ENCODE results near the gene MGAT2. TPM values are rescaled to one million over a fixed set of nuclear protein-coding genes. Genes with fewer than 3 reads are reported as not detected.

Gene MGAT2
- total and polyA plus RNA-seq, 2 of the 4 experiments (the other 2 are of a cell fraction), result 36.6 to 67.6 TPM

- Histone ChIP-seq H3K18ac (ENCODE audit: low read depth, low read length) (no peak overlapping the region), H3K9ac (ENCODE audit: low read depth, low read length) (no peak overlapping the region), H3K56ac (ENCODE audit: extremely low read depth, insufficient read depth, low read length) (no peak overlapping the region), H3K4me1 (ENCODE audit: control insufficient read depth, insufficient read depth, low read length) (peaks cover 9% of the 10 kb centered on the region), H2AK9ac (replicated peaks; ENCODE audit: low read depth, low read length, poor library complexity) (no peak overlapping the region), H2BK120ac (ENCODE audit: low read depth, low read length) (no peak overlapping the region), H3K4me3 (ENCODE audit: insufficient read depth, low read depth, low read length) (no peak overlapping the region), H4K5ac (ENCODE audit: low read depth, low read length) (no peak overlapping the region), H2BK15ac (ENCODE audit: low read depth, low read length) (no peak overlapping the region), H4K8ac (ENCODE audit: low read depth in 2 of 2, low read length in 2 of 2) (no peak overlapping the region), H2AK5ac (ENCODE audit: low read depth, low read length) (no peak overlapping the region), H3K27ac (ENCODE audit: insufficient read depth, low read length) (no peak overlapping the region), H3K9me3 (ENCODE audit: control insufficient read depth, insufficient read depth, low read length) (no peaks in the 10 kb centered on the region), H2BK5ac (ENCODE audit: low read depth, low read length, poor library complexity, severe bottlenecking) (no peak overlapping the region), H3K23ac (ENCODE audit: low read depth, low read length) (0 out of 2 replicates have a peak overlapping the region, but pooled peaks have one; percentile 8), H3K4me2 (ENCODE audit: low read depth, low read length) (no peak overlapping the region), H3K4ac (ENCODE audit: low read depth, low read length) (no peak overlapping the region), H4K20me1 (ENCODE audit: insufficient read depth, low read length) (peaks cover 38% of the 10 kb centered on the region), H4K91ac (ENCODE audit: insufficient read depth, low read depth, low read length) (no peak overlapping the region), H2BK20ac (ENCODE audit: low read depth, low read length) (no peak overlapping the region), H3K36me3 (ENCODE audit: control insufficient read depth, insufficient read depth, low read length) (peaks cover 3% of the 10 kb centered on the region; the same call in 1 of the 2 replicates), H3K79me1 (ENCODE audit: low read depth in 1 of 2, low read length in 2 of 2) (peaks cover 4 to 47% of the 10 kb centered on the region in 2 experiments; a peak in 2 of 4 replicates), H3K9me1 (ENCODE audit: insufficient read depth, low read length) (no peaks in the 10 kb centered on the region; the same call in 1 of the 2 replicates), H3K14ac (replicated peaks; ENCODE audit: low read depth, low read length) (no peak overlapping the region), H2AFZ (replicated peaks; ENCODE audit: low read length, poor library complexity) (no peak overlapping the region), H3K27me3 (ENCODE audit: control insufficient read depth, insufficient read depth, low read length) (no peaks in the 10 kb centered on the region)
- no TSS peak for BruUV-seq (replicated peaks)
- ATAC-seq (ENCODE audit: low read depth) (no peak), DNase-seq (no peak)
- dilution Hi-C loops (cut with HindIII; ENCODE audit: low sequenced_read_pairs, unreplicated experiment), result no loop called here
- intact Hi-C loops (cut with micrococcal nuclease), result no loop called here
- POLR2A ChIA-PET (ENCODE audit: unreplicated experiment), result no interaction called here
- in situ Hi-C loops (cut with MboI; ENCODE audit: low sequenced_read_pairs), result no loop called here
- CTCF ChIA-PET, result interaction anchor here (0.6 to 0.9 kb wide), 3 partner anchors 10 to 159 kb away, joined by 3 to 5 read pairs (median 4); no protein-coding TSS in a partner anchor
- TF ChIP-seq RAD21 (IDR thresholded peaks at IDR 0.05; ENCODE audit: low read length), result no peak
- no peak for TF ChIP-seq CEBPB (IDR thresholded peaks at IDR 0.05; ENCODE audit: low read depth, low read length)
- no peak for TF ChIP-seq USF2 (IDR thresholded peaks at IDR 0.05; ENCODE audit: low read depth, low read length)
- no peak for TF ChIP-seq FOS (IDR thresholded peaks at IDR 0.05; ENCODE audit: low read depth, low read length)
- no CpG with 5 or more reads among the region's 6 CpGs for WGBS, 2 experiments (ENCODE audit: extremely low coverage in 2 of 2, insufficient read length in 1 of 2)
Measured at GRCh38 chr14:49623941-49624839, 3.6 kb downstream of the MGAT2 start.

Measured in IMR-90 (cell line).